ENCODE measurements around the gene UBE2V1. TPM values are rescaled to one million over a fixed set of nuclear protein-coding genes. Genes with fewer than 3 reads are reported as not detected.

Gene UBE2V1
- total RNA-seq, 1 donor from 2014 or later: 79.8 TPM

DNA sequence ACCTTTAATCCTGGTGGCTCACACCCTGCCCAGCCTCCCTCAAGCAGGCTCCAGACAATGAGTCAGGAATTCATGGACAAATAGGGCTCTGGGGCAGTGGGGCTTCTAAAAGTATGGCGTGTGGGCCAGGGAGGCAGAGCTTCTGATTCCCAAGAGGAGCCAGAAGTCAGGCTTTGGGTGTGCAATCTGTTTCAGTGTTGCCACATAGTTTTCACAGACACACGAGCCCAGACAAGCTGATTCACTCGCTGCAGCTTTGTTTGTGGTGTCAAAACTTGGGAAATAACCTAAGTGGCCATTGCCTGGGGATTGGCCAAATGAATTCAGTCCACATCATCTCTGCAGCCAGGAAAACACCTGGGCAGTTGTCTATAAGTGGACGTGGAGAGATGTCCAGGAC, 31.4 kb upstream of the UBE2V1 start:
- H3K4me3 Mint-ChIP-seq (ENCODE audit: unreplicated experiment): no peak overlapping the region
- H3K9me3 Mint-ChIP-seq (ENCODE audit: low read depth): no peaks in the 10 kb centered on the region
- H3K27ac Mint-ChIP-seq (ENCODE audit: unreplicated experiment): peak overlapping the region; percentile 98
- no peak for DNase-seq (ENCODE audit: low spot score)
- peaks cover 16% of the 10 kb centered on the region for H3K36me3 Mint-ChIP-seq (ENCODE audit: low read depth)
- H3K27me3 Mint-ChIP-seq (ENCODE audit: low read depth): no peaks in the 10 kb centered on the region
- no peak for TF ChIP-seq CTCF (IDR thresholded peaks at IDR 0.05)
- H3K4me1 Mint-ChIP-seq (ENCODE audit: low read depth): peaks cover 72% of the 10 kb centered on the region

- no peaks in the 10 kb centered on the region for H3K27me3 Mint-ChIP-seq (ENCODE audit: low read depth)
- H3K27ac Mint-ChIP-seq (ENCODE audit: unreplicated experiment): peak overlapping the region; percentile 83
- H3K36me3 Mint-ChIP-seq (ENCODE audit: low read depth): peaks cover 16% of the 10 kb centered on the region
- H3K9me3 Mint-ChIP-seq (ENCODE audit: low read depth): no peaks in the 10 kb centered on the region
- no peak for DNase-seq (ENCODE audit: low spot score)
- H3K4me3 Mint-ChIP-seq (ENCODE audit: unreplicated experiment): no peak overlapping the region
- H3K4me1 Mint-ChIP-seq (ENCODE audit: low read depth): peaks cover 76% of the 10 kb centered on the region
- TF ChIP-seq CTCF (IDR thresholded peaks at IDR 0.05): no peak
These were observed 29.9 kb upstream of the UBE2V1 start for GRCh38 chr20:50142812-50143211.

DNA sequence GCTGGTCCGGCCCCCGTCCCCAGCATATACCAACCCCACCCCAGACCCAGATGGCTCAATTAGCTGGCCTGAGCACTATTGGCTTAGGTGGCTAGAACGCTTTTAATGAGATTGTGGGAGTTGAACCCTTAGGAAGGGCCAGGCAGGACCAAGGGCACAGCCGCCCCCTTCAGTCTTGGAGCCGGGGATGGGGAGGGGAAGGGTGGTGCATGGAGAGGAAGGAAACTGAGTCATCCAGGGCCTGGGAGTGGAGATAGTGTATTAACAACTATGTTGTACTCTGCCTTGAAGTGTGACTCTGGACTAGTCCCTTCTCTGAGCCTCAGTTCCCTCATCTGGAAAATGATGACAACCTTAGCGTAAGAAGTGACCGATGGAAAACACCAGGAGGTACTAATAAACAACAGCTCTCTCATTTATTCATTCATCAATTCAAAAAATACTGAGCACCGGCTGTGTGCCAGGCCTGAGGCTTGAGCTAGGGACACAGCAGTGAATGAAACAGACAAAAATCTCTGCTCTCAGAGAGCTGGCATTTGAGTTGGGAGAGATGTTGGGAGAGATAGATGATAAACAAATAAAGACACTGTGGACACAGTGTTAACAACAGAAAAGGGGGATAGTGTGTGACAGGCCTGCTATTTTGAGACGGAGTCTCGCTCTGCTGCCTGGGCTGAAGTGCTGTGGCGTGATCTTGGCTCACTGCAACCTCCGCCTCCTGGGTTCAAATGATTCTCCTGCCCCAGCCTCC, 29.0 kb upstream of the UBE2V1 start:
- Mint-ChIP-seq H3K9me3 (ENCODE audit: low read depth) (no peaks in the 10 kb centered on the region), H3K27me3 (ENCODE audit: low read depth) (no peaks in the 10 kb centered on the region), H3K27ac (ENCODE audit: unreplicated experiment) (peak overlapping the region; percentile 73), H3K4me1 (ENCODE audit: low read depth) (peaks cover 76% of the 10 kb centered on the region), H3K4me3 (ENCODE audit: unreplicated experiment) (no peak overlapping the region), H3K36me3 (ENCODE audit: low read depth) (peaks cover 18% of the 10 kb centered on the region)
- no peak for DNase-seq (ENCODE audit: low spot score)
- no peak for TF ChIP-seq CTCF (IDR thresholded peaks at IDR 0.05)

DNA sequence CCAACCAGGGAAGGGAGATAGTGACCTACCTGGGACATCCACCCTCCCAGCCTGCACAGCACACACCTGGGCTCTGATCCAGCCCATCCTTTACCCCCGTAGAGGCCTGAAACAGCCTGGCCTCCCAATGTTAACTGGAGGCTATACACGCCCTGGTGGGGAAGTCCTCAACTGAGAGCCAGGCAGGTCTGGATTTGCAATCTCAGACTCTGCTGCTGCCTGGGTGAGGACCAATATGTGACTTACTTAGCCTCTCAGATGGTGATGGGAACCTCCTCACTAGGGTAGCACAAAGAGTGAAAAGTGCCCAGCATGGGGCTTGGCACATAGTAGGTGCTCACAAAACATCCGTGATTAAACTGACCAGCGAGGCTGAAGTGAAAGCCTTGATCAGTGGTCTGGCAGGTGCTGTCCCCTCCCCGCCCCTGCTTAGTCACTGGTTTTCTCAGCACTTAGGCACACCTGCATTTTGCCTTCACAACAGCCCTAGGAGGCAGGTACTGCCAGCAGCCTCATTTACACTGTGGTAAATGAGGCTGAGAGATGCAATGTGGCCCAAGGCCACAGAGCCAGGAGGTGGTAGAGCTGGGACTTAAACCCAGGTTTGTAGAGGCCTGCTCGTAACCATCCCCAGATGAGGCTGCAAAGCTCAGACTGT, 28.2 kb upstream of the UBE2V1 start:
- Mint-ChIP-seq H3K4me3 (ENCODE audit: unreplicated experiment) (no peak overlapping the region), H3K36me3 (ENCODE audit: low read depth) (peaks cover 18% of the 10 kb centered on the region), H3K4me1 (ENCODE audit: low read depth) (peaks cover 70% of the 10 kb centered on the region), H3K27me3 (ENCODE audit: low read depth) (no peaks in the 10 kb centered on the region), H3K27ac (ENCODE audit: unreplicated experiment) (no peak overlapping the region), H3K9me3 (ENCODE audit: low read depth) (no peaks in the 10 kb centered on the region)
- no peak for DNase-seq (ENCODE audit: low spot score)
- TF ChIP-seq CTCF (IDR thresholded peaks at IDR 0.05): no peak

DNA sequence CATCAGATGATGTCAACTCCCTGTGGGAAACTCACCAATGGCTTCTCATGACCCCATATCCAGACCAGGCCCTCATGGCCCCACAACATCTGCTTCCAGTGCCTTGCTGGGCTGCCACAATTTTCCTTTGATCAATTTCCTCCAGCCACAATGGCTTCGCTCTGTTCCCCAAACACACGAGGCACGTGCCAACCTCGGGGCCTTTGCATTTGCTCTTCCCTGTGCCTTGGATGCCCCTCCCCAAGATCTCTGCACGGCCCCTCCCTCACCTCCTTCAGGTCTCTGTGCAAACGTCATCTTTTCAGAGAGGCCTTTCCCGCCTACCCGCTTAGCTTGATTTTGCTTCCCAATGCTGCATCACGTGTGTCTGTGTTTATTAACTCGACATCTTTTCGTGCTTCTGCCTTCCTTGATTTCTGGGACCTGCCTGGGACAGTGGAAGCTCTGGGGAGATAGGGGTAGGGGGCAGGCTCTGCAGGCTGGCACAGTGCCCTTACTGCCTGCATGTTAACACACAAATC, 27.4 kb upstream of the UBE2V1 start:
- no peak for TF ChIP-seq CTCF (IDR thresholded peaks at IDR 0.05)
- peaks cover 63% of the 10 kb centered on the region for H3K4me1 Mint-ChIP-seq (ENCODE audit: low read depth)
- no peaks in the 10 kb centered on the region for H3K27me3 Mint-ChIP-seq (ENCODE audit: low read depth)

More for the DNA sequence above, 27.4 kb upstream of the UBE2V1 start:
- Mint-ChIP-seq H3K27ac (ENCODE audit: unreplicated experiment) (peak overlapping the region; percentile 94), H3K4me3 (ENCODE audit: unreplicated experiment) (no peak overlapping the region), H3K9me3 (ENCODE audit: low read depth) (no peaks in the 10 kb centered on the region), H3K36me3 (ENCODE audit: low read depth) (peaks cover 18% of the 10 kb centered on the region)
- no peak for DNase-seq (ENCODE audit: low spot score)
